Stimulated activated CD4-positive, alpha-beta T cell treated with anti-CD3 and anti-CD28 coated beads, Interleukin-15, amount 100 ng/mL, for 1 hour (primary cell): ENCODE measurements around the gene MST1.
"Not testable (repeated sequence)": the region's sequence is repeated elsewhere in the genome, so short reads cannot be mapped to it uniquely, and the experiment has no call there.

ENCODE experiments used
- DNase-seq, 2 donors: peaks; one replicate each; pipeline ENCODE4 v3.0.0-alpha.2; 2020; ENCODE audit warnings: low read depth in 1 of 2, low spot score in 1 of 2

MST1 gene

DNA sequence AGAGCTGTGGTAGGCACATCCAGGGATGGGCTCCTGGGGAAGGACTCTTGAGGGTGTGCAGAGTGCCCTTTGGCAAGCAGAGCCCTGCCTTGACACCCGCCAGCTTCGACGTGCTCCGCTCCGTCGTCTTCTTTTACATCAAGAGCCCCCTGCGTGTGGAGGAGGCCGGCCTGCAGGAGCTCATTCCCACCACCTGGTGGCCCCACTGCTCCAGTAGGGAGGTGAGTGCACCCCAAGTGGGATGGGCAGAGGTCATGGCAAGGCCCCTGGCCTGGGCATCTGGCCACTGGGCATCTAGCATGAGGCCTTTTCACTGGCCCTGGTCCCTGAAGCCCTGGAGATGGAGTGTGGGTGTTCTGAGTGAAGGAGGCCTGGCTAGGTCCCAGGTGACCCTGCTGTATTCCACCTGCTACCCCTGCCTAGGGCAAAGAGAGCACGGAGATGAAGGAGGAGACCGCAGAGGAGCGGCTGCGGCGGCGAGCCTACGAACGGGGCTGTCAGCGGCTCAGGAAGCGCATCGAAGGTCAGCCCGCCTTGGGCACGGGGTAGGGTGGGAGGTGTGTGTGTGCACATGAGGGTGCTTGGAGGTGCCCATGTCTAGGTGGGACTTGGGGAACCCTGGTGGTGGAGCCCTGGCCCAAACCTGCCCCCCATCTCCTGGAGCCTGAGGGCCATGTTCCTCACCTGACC lies 12.3 kb upstream of the MST1 start:
- DNase-seq = no peak

DNA sequence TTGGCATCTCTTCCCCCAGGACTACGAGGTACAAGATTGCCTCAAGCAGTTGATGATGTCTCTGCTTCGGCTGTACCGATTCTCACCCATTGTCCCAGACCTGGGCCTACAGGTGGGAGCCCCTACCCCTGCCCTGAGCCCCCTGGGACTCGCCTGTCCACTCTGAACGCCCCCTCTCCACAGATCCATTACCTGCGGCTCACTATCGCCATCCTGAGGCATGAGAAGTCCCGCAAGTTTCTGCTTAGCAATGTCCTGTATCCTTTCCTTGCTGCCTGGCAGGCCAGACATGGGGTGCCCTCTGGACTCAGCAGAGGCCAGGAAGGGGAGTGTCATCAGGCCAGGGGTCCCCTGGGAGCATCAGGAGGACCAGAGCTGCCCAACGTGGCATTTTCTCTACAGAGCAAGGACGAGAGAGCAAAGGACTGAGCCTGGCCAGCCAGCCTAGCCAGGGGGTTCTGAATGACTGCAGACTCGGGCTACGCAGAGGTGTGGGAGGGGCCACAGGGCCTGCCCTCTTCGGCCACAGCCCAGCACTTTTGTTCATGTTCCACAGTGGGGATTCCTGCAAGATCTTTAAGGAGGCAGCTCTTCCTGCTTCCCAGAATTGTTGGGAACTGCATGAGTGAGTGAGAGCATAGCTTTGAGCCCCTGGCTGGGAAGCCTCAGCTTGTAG lies 11.3 kb upstream of the MST1 start:
- DNase-seq = no peak

DNA sequence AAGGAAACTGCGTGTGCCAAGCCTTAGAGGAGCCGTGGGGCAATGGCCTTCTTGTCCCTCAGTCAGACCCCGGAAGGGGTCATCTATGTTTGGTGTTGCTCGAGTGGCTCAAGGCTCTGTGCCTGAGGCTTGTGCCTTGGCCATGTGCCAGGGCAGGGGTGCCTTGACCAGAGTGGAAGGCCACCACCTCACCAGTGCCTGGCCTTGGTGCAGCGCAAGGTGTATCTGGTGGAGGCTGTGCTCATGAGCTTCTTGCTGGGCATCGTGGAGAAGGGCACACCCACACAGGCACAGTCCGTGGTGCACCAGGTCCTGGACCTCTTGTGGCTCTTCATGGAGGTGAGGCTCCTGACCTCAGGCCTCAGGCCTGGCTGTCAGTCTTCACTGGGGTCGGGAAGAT lies 10.7 kb upstream of the MST1 start:
- no peak for DNase-seq

DNA sequence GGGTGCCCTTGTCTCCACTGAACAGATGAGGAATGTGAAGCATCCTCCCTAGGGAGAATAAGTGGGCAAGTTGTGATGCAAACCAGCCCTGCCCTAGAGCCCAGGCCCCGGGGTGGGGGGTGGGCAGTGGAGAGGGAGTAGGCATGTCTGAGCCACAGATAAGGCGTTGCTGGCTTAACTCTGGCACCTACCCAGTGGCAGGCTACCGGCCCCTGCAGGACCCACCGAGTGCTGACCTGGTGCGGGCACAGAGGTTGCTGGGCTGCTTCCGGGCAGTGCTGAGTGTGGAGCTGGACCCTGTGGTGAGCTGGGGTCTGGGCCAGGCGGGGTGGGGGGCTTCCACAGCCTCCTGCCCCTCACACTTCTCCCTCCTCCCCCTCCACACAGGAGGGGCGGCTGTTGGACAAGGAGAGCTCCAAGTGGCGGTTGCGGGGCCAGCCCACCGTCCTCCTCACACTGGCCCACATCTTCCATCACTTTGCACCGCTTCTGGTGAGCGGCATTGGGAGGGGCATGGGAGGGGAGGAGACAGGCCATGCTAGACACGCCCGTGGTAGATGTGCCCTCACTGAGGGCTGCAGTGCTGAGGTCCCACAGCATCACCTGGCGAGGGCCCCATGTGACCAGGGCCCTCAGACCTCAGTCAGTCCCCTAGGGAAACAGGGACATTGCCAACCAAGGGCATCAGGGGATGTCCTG lies 10.2 kb upstream of the MST1 start:
- DNase-seq = no peak

DNA sequence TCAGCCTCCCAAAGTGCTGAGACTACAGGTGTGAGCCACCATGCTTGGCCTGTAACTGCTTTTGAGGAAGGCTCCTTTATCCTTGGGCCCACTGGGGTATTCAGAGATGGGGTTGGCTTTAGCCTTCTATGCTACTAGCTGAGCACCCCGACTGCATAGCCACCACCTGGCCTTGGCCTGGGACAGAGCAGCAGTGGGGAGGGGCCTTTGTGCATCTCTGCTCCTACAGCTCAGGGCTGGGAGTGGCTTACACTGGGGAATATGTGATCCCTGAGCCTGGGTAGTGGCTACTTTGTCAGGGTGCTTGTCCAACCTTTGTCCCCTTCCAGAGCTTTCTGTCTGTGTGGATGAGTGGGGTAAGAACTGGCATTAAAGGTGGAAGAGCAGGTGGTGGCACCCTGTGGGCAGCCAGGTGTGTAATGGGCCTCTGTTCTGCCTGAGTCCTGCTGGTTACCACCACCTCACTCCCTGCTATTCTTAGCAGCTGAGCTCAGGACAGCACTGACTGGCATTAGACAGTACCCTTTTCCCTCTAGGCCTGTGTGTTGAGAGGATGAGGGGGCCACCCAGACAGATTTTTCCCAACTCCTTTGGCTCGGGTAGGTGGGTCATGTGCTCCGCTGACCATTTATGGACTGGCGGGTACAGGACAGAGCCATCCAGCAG lies 6.2 kb upstream of the MST1 start:
- DNase-seq = not testable (repeated sequence)

DNA sequence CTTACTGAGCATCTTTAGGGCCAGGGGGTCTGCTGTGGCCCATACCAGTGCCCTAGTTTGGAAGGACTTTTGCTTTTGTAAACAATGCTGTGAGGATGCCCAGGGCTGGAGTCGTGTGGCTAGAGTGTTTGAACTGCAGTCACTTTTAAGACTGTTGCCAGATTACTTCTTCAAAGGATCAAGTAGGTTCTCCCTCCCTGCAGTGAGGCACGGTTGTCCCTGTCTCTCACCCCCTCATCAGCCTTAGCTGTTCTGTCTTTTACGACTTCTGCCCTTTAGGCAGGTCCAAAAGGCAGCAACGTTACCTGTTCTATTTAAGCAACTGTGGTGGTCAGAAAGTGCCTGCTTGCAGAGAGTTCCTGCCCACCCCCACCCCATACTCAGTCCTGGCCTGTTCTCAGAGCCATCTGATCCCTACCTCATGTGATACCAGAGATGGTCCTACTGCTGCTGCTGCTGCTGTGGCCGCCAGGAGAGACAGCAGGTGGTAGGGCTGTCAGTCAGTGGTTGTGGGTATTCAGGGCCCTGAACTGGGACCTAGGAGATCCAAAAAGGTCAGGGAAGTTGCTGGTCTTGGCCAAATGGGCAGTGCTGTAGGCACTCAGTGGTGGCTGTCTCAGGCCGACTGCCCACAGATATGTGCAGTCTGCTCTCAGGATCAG lies 5.3 kb upstream of the MST1 start:
- not testable (repeated sequence) for DNase-seq

DNA sequence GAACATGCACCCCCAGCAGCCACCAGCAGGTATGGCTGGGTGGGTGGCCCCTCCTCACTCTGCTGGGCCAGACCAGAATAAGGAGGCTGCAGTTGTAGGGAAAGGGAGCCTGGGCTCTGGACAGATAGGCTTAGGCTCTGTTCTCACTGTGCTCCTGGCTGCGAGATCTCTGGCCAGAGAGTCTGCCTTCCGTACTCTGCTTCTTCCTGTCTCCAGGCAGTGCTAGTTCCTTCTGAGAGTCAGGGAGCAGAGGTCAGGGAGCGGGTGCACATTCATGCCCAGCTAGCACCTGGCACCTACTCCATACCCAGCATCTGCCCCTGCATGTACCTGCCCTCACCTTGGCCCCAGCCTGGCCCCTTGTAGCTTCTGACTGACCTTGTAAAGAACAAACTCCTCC lies 2.2 kb upstream of the MST1 start:
- DNase-seq = not testable (repeated sequence)

DNA sequence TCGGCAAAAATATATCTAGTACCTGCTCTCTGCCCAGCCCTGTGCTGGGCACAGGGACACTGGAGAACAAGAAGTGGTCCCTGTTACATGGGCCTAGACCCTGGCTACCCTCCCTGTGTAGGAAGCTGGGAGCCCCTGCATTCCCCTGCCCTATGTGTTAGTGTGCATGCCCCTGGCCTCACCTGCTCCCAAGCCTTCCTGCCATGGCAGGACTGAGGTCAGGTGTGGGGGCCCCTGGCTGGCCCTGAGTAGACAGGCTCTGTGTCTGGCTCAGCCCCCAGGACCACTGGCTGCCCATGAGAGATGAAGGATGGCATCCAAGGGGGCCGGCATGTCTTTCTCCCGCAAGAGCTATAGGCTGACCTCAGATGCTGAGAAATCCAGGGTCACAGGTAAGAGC lies 1.6 kb upstream of the MST1 start:
- DNase-seq = not testable (repeated sequence)

DNA sequence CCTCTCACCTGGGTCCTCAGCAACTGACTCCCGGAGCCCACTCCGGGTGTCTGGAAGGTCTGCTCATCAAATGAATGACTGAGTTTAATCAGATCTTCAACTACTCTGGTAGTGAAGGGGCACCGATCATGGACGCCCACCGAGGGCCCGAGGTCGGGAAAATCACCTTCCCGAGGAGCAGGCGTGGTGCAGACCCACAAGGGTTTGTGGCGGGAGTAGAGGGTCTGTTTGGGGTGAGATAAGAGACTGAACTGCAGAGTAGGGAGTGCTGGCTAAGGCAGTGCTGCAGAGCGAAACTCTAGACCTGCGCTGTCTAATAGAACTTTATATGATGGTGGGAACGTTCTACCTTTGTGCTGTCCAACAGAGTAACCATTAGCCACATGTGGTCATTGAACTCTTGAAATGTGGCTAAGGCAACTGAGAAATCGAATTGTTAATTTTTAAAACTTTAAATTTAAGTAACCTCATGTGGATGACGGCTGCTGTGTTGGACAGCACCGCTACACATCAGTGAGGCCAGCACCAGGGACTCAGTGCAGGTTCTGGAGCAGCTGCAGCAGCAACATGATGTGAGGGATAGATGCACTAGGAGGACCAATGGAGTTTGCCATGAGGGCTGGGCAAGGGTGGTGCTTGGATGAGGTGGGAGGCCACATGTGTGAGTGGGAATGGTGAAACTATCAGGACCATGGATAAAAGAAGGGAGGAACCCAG lies 792 bp upstream of the MST1 start:
- DNase-seq = not testable (repeated sequence)

DNA sequence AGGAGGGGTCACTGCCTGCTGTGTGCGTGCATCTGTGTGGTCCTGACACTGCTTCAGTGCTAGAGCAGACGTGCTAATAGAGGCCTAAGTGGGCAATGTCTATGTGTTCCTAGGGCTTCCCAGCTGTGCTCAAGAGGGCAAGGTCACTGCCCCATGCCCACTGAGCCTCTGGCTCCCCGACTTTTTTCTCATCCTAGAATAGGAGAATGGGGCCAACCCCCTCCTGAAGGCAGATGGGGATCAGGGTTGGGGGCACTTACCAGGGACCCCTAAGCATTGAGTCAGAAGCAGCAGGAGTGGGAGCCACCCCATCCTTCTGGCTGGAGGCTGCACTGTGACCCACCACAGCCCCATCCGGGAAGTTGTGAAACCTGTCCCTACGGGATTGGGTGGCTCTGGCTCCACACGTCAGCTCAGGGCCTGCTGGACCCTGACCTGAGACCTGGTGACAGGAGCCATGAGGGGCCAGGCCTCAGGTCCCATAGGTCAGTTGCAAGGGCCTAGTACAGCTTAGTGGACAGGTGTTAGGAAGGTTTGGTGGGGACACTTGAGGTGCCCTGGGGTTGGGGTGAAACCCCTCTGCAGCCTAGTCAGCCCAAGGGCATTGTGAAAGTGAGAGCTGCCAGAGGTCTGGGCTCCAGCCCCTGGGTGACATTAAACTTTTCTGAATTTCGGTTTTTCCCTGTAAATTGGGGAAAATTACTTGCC lies 782 bp downstream of the MST1 start:
- DNase-seq = not testable (repeated sequence)

DNA sequence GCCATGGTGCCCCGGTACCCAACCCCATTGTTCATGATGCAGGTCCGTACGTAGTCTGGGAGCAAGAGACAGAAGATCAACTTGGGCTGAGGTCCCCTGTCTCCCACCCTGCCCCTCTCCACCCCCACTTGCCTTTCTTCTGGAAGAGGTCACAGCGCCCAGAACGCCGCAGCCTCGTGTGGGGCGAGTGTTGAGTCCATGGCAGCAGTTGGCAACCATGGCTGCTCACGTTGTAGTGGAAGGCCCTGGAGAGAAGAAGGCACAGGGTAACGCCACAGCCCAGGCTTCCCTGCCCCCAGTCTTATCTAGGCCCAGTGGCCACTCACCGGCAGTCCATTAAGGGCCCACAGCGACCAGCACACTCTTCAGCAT lies 1.9 kb downstream of the MST1 start:
- not testable (repeated sequence) for DNase-seq

DNA sequence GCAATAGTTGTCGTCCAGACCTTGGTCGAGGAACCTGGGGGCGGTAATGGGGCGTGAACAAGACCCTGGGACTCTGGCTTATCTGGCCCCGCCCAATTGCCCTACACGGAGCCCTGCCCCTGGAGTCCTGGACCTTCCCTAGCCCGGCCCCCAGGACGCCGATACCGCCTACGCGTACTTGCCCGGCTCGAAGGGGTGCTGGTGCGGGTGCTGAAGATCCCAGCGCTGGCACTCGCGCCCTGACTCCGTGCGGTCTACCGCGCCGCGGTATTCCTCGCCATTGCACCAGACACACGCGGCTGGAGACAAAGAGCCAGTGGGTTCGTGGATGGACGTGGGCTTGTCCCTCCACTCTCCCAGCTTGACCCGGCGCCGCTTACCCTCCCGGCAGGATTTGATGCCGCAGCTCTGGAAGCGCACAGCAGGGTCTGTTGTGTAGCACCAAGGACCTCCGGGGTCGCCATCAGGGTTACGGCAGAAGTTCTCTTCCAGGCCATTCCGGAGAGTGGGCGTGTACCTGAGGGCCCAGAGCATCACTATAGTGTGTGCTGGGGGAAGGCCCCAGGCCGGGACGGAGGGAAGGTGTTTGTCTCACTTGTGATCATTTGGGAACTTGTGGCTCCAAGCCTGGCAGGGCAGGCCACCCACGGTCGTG lies 2.4 kb downstream of the MST1 start:
- DNase-seq = peak in 1 of 2 donors; percentile 26

DNA sequence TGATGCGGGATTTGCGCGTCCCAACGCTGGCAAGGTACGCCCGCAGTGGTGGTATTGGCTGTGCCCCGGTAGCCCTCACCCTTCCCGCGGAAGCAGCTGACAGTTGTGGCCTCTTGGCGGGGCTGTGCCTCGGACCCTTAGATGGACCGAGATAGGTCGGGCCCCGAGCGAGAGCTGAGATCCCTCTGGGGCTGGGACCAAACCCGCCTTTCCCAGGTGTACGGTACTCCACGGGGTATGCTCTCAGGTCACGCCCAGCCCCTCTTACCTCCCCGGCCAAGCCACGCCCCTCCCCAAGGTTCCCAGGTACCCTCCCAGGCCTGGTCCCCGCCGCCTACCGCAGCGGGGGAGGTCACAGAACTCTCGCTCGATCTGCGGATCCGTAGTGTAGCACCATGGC lies 2.9 kb downstream of the MST1 start:
- not testable (repeated sequence) for DNase-seq

DNA sequence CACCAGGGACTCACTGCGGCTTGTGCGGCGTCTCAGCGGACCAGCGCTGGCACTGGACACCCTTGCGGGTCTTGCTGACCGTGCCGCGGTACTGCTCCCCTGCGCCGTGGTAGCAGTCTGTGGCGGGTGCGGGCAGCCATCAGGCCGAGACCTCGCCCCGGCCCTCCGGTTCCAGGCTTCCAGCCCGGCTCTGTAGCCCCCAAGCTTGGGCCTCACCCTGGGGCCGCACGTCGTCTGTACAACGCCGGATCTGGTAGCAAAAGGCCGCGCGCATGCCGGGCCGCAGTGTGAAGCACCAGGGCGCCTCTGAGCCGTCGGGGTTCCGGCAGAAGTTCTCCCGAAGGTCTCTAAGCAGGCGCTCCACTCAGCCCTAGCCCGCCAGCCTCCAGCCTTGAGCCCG lies 3.4 kb downstream of the MST1 start:
- not testable (repeated sequence) for DNase-seq

DNA sequence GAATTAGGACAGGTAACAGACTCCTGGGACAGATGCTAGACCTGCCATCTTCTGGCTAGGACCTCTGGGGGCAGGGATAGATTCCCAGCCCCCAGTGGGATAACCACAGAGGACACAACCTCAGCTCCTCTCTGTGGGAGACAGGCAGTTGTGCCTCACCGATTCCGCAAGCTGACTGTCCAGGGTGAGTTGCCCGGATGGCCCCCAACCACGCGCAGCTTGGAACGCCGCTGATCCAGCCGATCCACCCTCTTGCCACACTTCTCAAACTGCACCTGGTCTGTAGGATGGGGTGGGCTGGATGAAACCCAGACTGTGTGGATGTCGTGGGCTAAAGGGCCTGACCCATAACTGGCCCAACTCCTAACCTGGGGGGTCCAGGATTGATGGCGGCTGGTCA lies 4.2 kb downstream of the MST1 start:
- not testable (repeated sequence) for DNase-seq

DNA sequence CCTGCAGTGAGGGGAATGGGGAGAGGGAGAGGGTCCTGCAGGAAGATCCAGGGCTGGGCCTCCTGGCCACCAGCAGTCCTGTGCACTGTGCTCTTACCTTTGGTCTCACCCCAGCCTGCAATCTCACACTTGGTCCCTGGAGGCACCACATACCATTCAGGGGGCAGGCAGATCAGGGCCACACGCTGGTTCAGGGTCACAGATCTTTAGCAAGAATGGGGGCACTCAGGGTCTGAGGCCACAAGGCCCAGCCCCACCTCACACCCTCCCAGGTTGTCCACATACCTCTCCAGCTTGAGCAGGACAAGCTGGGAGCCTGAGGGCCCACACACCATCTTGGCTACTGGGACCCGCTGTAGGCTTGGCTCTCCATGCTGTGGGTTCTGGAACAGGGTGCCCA lies 4.8 kb downstream of the MST1 start:
- not testable (repeated sequence) for DNase-seq

DNA sequence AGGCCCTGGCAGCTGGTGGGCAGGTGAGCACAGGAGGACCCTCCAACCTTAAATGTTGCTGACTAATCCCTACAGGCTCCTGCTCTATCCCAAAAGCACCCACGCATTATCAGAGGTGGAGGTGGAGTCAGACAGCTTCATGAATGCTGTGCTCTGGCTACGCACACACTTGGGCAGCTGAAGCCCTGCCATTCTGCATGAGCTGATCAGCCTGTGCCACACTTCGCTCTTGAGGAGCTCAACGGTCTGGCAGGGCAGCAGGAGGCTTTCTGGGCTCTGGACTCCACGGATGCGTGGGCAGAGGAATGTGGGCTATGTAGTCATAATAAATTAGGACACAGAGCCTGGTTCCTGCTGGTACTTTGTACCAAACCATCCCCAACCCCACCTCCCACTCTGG lies 6.1 kb downstream of the MST1 start:
- no peak for DNase-seq

DNA sequence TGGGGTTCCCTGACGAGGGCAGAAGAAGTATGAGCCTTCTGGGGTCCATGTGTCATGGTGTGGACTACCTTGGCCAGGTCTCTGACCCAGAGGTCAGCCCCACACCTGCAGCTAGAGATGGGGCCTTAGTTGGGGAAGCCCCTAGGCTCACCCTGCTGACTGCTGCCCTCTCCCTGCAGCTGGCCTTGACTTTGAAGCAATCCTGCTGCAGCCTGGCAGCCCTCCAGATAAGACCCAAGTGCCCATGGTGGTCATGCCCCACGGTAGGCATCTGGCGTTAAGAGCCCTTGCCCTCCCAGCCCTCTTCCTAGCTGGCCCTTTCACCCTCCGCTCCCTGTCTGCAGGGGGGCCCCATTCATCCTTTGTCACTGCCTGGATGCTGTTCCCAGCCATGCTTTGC lies 7.7 kb downstream of the MST1 start:
- no peak for DNase-seq

DNA sequence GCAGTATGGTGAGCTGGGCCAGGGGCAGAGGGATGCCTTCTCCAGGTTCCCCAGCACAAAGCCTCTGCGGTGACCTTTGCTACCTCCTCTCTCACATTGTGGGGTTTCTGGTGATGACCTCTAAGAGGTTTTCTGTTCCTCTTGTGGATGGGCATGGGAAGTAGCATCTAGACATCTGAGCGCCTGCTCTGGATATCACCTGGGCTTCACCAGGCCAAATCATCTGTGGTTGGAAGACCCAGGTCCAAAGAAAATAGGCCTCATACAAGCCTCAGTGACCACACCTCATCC lies 8.1 kb downstream of the MST1 start:
- DNase-seq = no peak
